WTC11 (cell line): ENCODE measurements around the gene DLG5. TPM values are rescaled to one million over a fixed set of nuclear protein-coding genes. Genes with fewer than 3 reads are reported as not detected.
A peak's percentile ranks its signal among the peaks of the same experiment; 100 is the strongest.

ENCODE experiments used
- ATAC-seq: fragments of 200-7000 bp; cut with Tn5 transposase; 2 replicates; pipeline ENCODE4 v1.10.0; 2021; ENCODE audit warnings: mild to moderate bottlenecking, moderate library complexity
- CTCF ChIA-PET: fragments of 300-600 bp; sonication (Branson Sonifier 250); formaldehyde crosslinking; loops from one replicate; lab custom pipeline; 2021; ENCODE audit warnings: antibody characterized with exemption; lab: Charles Lee
- POLR2A ChIA-PET: fragments of 350-600 bp; sonication (Branson Sonifier 250); formaldehyde crosslinking; loops from one replicate; lab custom pipeline; 2021; ENCODE audit warnings: antibody characterized with exemption; lab: Charles Lee
- DNase-seq: peaks from one replicate; pipeline ENCODE4 v3.0.0; 2021; ENCODE audit warnings: low spot score
- H3K27ac Mint-ChIP-seq: 2 replicates; pipeline ENCODE4 v1.8.0; 2021; ENCODE audit warnings: mixed read lengths
- H3K27me3 Mint-ChIP-seq: 2 replicates; pipeline ENCODE4 v1.8.0; 2021; ENCODE audit warnings: low read depth, mild to moderate bottlenecking, moderate library complexity, mixed read lengths
- H3K36me3 Mint-ChIP-seq: 2 replicates; pipeline ENCODE4 v1.8.0; 2021; ENCODE audit warnings: mixed read lengths
- H3K4me1 Mint-ChIP-seq: 2 replicates; pipeline ENCODE4 v1.8.0; 2022; ENCODE audit warnings: mixed read lengths
- H3K4me3 Mint-ChIP-seq: 2 replicates; pipeline ENCODE4 v1.8.0; 2021; ENCODE audit warnings: mild to moderate bottlenecking, moderate library complexity, mixed read lengths
- H3K9me3 Mint-ChIP-seq: 2 replicates; pipeline ENCODE4 v1.8.0; 2021; ENCODE audit warnings: mixed read lengths
- CREB1 ChIP-seq: sonication (generic); formaldehyde crosslinking; IDR thresholded peaks from 2 replicates; pipeline ENCODE4 v1.8.0; 2023; ENCODE audit warnings: mild to moderate bottlenecking, missing genetic modification reagents
- ESRRA ChIP-seq: sonication (generic); formaldehyde crosslinking; IDR thresholded peaks from 2 replicates; pipeline ENCODE4 v1.8.1; 2022; ENCODE audit warnings: mild to moderate bottlenecking, missing genetic modification reagents, borderline replicate concordance
- HMGA2 ChIP-seq: fragments of 250-450 bp; sonication (Bioruptor Pico); IDR thresholded peaks from 2 replicates; pipeline ENCODE4 v1.4.0; 2021; ENCODE audit warnings: mild to moderate bottlenecking, moderate library complexity
- IRF2 ChIP-seq: sonication (generic); formaldehyde crosslinking; IDR thresholded peaks from 2 replicates; pipeline ENCODE4 v1.8.0; 2022; ENCODE audit warnings: low read depth, missing genetic modification reagents, borderline replicate concordance
- JUN ChIP-seq: sonication (generic); formaldehyde crosslinking; IDR thresholded peaks from 2 replicates; pipeline ENCODE4 v1.8.0; 2023; ENCODE audit warnings: mild to moderate bottlenecking, missing genetic modification reagents
- KAT7 ChIP-seq: sonication (generic); formaldehyde crosslinking; IDR thresholded peaks from 2 replicates; pipeline ENCODE4 v1.8.1; 2023; ENCODE audit warnings: missing genetic modification reagents, mild to moderate bottlenecking, borderline replicate concordance
- MXD4 ChIP-seq: fragments of 250-450 bp; sonication (Bioruptor Pico); IDR thresholded peaks from 2 replicates; pipeline ENCODE4 v1.8.0; 2021; ENCODE audit warnings: mild to moderate bottlenecking, moderate library complexity, borderline replicate concordance
- NFYB ChIP-seq: sonication (generic); formaldehyde crosslinking; conservative IDR thresholded peaks from 2 replicates; pipeline ENCODE4 v1.8.0; 2022; ENCODE audit warnings: low read depth, missing genetic modification reagents
- OVOL2 ChIP-seq: fragments of 250-450 bp; sonication (Bioruptor Pico); IDR thresholded peaks from 2 replicates; pipeline ENCODE4 v1.9.0; 2021; ENCODE audit warnings: mild to moderate bottlenecking, borderline replicate concordance
- RELA ChIP-seq: sonication (generic); formaldehyde crosslinking; IDR thresholded peaks from 2 replicates; pipeline ENCODE4 v1.8.1; 2022; ENCODE audit warnings: missing genetic modification reagents, mild to moderate bottlenecking, borderline replicate concordance
- TEAD4 ChIP-seq: sonication (generic); formaldehyde crosslinking; IDR thresholded peaks from 2 replicates; pipeline ENCODE4 v1.8.0; 2022; ENCODE audit warnings: mild to moderate bottlenecking, missing genetic modification reagents
- ZBTB21 ChIP-seq: sonication (generic); formaldehyde crosslinking; IDR thresholded peaks from 2 replicates; pipeline ENCODE4 v1.8.1; 2023; ENCODE audit warnings: mild to moderate bottlenecking, missing genetic modification reagents, borderline replicate concordance
- ZNF138 ChIP-seq: sonication (generic); formaldehyde crosslinking; conservative IDR thresholded peaks from 2 replicates; pipeline ENCODE4 v1.8.1; 2022; ENCODE audit warnings: mild to moderate bottlenecking, moderate library complexity, missing genetic modification reagents
- total RNA-seq: library from RNA; stranded (reverse); gene quantifications from 3 replicates; pipeline ENCODE4 v1.2.3, GENCODE V29; 2021
- TF ChIP-seq, protein P1 (sequence below): sonication (generic); formaldehyde crosslinking; IDR thresholded peaks from 2 replicates; pipeline ENCODE4 v1.8.0; 2022; ENCODE audit warnings: mild to moderate bottlenecking, missing genetic modification reagents
- TF ChIP-seq, protein P2 (sequence below): sonication (generic); formaldehyde crosslinking; IDR thresholded peaks from 2 replicates; pipeline ENCODE4 v1.8.1; 2022; ENCODE audit warnings: low read depth, mild to moderate bottlenecking, moderate library complexity, missing genetic modification reagents, borderline replicate concordance
- TF ChIP-seq, protein P3 (sequence below): sonication (generic); formaldehyde crosslinking; conservative IDR thresholded peaks from 2 replicates; pipeline ENCODE4 v1.8.1; 2023; ENCODE audit warnings: mild to moderate bottlenecking, low read depth, missing genetic modification reagents, moderate library complexity
- TF ChIP-seq, protein P4 (sequence below): sonication (generic); formaldehyde crosslinking; IDR thresholded peaks from 2 replicates; pipeline ENCODE4 v1.8.0; 2023; ENCODE audit warnings: mild to moderate bottlenecking, missing genetic modification reagents
- TF ChIP-seq, protein P5 (sequence below): sonication (generic); formaldehyde crosslinking; IDR thresholded peaks from 2 replicates; pipeline ENCODE4 v1.8.1; 2022; ENCODE audit warnings: missing genetic modification reagents, borderline replicate concordance
- TF ChIP-seq, protein P6 (sequence below): fragments of 250-450 bp; sonication (Bioruptor Pico); IDR thresholded peaks from 2 replicates; pipeline ENCODE4 v1.9.0; 2021; ENCODE audit warnings: mild to moderate bottlenecking

DLG5 gene
- total RNA-seq, 1 experiment from 2014 or later: 65.5 TPM

DNA sequence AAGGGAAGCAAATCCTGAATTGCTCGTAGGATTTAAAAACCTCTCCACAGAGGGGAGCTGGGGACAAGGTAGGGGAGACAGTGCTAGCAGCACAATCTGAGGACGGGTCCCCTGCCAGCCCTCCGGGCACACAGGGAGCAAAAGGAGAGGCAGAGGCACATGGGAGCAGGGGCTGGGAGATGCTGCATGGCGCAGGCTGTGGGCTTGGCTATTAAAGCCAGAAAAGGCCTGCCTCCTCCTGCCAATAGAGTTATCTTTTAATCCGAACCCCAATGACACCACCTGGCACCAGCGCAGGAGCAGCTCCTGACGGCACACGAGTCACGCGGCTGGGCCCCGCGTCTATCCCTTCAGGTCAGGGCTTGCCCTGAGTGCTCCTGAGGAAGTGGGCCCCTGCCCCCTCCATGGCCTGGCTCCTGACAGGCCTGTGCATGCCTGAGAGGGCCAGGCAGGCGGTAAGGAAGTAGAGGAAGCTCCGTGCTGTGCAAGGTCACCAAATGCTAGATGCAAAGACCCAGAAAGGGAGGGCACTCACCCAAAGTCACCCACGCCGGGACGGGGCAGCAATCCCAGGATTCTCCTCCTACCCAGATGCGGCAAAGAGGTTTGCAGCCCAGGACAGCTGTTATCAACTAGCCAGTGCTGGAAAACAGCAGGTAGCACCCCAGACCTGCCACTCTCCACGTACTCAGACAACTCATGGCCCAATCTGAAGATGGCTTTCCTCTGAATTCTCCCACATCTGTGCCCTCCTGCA is 28.1 kb downstream of the DLG5 start:
- H3K4me1 Mint-ChIP-seq: peaks cover 53% of the 10 kb centered on the region
- TF ChIP-seq, protein P1, sequence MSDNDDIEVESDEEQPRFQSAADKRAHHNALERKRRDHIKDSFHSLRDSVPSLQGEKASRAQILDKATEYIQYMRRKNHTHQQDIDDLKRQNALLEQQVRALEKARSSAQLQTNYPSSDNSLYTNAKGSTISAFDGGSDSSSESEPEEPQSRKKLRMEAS (CRISPR knock-in tag): 0 out of 2 replicates have a peak, but pooled peaks have one; percentile 19
- TF ChIP-seq NFYB (CRISPR knock-in tag) (no peak), JUN (CRISPR knock-in tag) (no peak), ESRRA (no peak), RELA (CRISPR knock-in tag) (0 out of 2 replicates have a peak, but pooled peaks have one; percentile 31), HMGA2 (CRISPR knock-in tag) (no peak), MXD4 (no peak), ZNF138 (CRISPR knock-in tag) (no peak), IRF2 (CRISPR knock-in tag) (no peak), ZBTB21 (CRISPR knock-in tag) (no peak), TEAD4 (CRISPR knock-in tag) (no peak), OVOL2 (no peak), CREB1 (0 out of 2 replicates have a peak, but pooled peaks have one; percentile 16), KAT7 (CRISPR knock-in tag) (no peak)
- TF ChIP-seq, protein P2, sequence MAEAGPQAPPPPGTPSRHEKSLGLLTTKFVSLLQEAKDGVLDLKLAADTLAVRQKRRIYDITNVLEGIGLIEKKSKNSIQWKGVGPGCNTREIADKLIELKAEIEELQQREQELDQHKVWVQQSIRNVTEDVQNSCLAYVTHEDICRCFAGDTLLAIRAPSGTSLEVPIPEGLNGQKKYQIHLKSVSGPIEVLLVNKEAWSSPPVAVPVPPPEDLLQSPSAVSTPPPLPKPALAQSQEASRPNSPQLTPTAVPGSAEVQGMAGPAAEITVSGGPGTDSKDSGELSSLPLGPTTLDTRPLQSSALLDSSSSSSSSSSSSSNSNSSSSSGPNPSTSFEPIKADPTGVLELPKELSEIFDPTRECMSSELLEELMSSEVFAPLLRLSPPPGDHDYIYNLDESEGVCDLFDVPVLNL (CRISPR knock-in tag): no peak
- TF ChIP-seq, protein P3, sequence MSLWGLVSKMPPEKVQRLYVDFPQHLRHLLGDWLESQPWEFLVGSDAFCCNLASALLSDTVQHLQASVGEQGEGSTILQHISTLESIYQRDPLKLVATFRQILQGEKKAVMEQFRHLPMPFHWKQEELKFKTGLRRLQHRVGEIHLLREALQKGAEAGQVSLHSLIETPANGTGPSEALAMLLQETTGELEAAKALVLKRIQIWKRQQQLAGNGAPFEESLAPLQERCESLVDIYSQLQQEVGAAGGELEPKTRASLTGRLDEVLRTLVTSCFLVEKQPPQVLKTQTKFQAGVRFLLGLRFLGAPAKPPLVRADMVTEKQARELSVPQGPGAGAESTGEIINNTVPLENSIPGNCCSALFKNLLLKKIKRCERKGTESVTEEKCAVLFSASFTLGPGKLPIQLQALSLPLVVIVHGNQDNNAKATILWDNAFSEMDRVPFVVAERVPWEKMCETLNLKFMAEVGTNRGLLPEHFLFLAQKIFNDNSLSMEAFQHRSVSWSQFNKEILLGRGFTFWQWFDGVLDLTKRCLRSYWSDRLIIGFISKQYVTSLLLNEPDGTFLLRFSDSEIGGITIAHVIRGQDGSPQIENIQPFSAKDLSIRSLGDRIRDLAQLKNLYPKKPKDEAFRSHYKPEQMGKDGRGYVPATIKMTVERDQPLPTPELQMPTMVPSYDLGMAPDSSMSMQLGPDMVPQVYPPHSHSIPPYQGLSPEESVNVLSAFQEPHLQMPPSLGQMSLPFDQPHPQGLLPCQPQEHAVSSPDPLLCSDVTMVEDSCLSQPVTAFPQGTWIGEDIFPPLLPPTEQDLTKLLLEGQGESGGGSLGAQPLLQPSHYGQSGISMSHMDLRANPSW (CRISPR knock-in tag): no peak
- TF ChIP-seq, protein P4, sequence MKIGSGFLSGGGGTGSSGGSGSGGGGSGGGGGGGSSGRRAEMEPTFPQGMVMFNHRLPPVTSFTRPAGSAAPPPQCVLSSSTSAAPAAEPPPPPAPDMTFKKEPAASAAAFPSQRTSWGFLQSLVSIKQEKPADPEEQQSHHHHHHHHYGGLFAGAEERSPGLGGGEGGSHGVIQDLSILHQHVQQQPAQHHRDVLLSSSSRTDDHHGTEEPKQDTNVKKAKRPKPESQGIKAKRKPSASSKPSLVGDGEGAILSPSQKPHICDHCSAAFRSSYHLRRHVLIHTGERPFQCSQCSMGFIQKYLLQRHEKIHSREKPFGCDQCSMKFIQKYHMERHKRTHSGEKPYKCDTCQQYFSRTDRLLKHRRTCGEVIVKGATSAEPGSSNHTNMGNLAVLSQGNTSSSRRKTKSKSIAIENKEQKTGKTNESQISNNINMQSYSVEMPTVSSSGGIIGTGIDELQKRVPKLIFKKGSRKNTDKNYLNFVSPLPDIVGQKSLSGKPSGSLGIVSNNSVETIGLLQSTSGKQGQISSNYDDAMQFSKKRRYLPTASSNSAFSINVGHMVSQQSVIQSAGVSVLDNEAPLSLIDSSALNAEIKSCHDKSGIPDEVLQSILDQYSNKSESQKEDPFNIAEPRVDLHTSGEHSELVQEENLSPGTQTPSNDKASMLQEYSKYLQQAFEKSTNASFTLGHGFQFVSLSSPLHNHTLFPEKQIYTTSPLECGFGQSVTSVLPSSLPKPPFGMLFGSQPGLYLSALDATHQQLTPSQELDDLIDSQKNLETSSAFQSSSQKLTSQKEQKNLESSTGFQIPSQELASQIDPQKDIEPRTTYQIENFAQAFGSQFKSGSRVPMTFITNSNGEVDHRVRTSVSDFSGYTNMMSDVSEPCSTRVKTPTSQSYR (CRISPR knock-in tag): no peak
- TF ChIP-seq, protein P5, sequence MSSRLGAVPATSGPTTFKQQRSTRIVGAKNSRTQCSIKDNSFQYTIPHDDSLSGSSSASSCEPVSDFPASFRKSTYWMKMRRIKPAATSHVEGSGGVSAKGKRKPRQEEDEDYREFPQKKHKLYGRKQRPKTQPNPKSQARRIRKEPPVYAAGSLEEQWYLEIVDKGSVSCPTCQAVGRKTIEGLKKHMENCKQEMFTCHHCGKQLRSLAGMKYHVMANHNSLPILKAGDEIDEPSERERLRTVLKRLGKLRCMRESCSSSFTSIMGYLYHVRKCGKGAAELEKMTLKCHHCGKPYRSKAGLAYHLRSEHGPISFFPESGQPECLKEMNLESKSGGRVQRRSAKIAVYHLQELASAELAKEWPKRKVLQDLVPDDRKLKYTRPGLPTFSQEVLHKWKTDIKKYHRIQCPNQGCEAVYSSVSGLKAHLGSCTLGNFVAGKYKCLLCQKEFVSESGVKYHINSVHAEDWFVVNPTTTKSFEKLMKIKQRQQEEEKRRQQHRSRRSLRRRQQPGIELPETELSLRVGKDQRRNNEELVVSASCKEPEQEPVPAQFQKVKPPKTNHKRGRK (CRISPR knock-in tag): no peak
- TF ChIP-seq, protein P6, sequence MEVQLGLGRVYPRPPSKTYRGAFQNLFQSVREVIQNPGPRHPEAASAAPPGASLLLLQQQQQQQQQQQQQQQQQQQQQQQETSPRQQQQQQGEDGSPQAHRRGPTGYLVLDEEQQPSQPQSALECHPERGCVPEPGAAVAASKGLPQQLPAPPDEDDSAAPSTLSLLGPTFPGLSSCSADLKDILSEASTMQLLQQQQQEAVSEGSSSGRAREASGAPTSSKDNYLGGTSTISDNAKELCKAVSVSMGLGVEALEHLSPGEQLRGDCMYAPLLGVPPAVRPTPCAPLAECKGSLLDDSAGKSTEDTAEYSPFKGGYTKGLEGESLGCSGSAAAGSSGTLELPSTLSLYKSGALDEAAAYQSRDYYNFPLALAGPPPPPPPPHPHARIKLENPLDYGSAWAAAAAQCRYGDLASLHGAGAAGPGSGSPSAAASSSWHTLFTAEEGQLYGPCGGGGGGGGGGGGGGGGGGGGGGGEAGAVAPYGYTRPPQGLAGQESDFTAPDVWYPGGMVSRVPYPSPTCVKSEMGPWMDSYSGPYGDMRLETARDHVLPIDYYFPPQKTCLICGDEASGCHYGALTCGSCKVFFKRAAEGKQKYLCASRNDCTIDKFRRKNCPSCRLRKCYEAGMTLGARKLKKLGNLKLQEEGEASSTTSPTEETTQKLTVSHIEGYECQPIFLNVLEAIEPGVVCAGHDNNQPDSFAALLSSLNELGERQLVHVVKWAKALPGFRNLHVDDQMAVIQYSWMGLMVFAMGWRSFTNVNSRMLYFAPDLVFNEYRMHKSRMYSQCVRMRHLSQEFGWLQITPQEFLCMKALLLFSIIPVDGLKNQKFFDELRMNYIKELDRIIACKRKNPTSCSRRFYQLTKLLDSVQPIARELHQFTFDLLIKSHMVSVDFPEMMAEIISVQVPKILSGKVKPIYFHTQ (CRISPR knock-in tag): no peak
- TF ChIP-seq, all 79 proteins: peak for 3
- H3K4me3 Mint-ChIP-seq: no peak overlapping the region
- no peaks in the 10 kb centered on the region for H3K27me3 Mint-ChIP-seq
- no peaks in the 10 kb centered on the region for H3K9me3 Mint-ChIP-seq
- peak overlapping the region; percentile 91 for H3K27ac Mint-ChIP-seq
- H3K36me3 Mint-ChIP-seq: no peaks in the 10 kb centered on the region
- POLR2A ChIA-PET: no interaction called here
- CTCF ChIA-PET: interaction anchor here (0.7 to 2.2 kb wide), 5 partner anchors 9 to 76 kb away, joined by 3 to 17 read pairs (median 9); no protein-coding TSS in a partner anchor
- ATAC-seq (peak; percentile 72), DNase-seq (no peak)
